Bronchial epithelial cell (primary cell): ENCODE results near the gene ZCCHC17. TPM values are rescaled to one million over a fixed set of nuclear protein-coding genes. Genes with fewer than 3 reads are reported as not detected.

Source experiments
- DNase-seq: peaks from one replicate; pipeline ENCODE4 v3.0.0-alpha.2; 2010; ENCODE audit warnings: low read depth
- FAIRE-seq: peaks from 2 replicates; lab custom pipeline; 2011; peaks lifted over from hg19 to GRCh38; lab: Jason Lieb, UNC
- H3K27me3 ChIP-seq: 2 replicates; pipeline ENCODE4 v1.5.1; 2011; ENCODE audit warnings: low read length; ENCODE audit not compliant: control insufficient read depth, insufficient read depth
- H3K36me3 ChIP-seq: 2 replicates; pipeline ENCODE4 v1.5.1; 2011; ENCODE audit warnings: low read length; ENCODE audit not compliant: control insufficient read depth, insufficient read depth
- H3K4me3 ChIP-seq: 2 replicates; pipeline ENCODE4 v1.5.1; 2011; ENCODE audit warnings: mild to moderate bottlenecking, low read depth, low read length, control low read depth
- CTCF ChIP-seq: IDR thresholded peaks from 2 replicates; pipeline ENCODE4 v1.5.1; 2011; ENCODE audit warnings: mild to moderate bottlenecking, moderate library complexity, low read length, control low read depth, inconsistent platforms; ENCODE audit not compliant: insufficient read depth, severe bottlenecking
- total RNA-seq: library from RNA; depleted of rRNA; stranded (reverse); fragments of >200 nt; gene quantifications from 2 replicates; pipeline ENCODE4 v1.2.1, GENCODE V29; 2014

The ZCCHC17 gene
- total RNA-seq, 1 donor from 2014 or later: 35.8 TPM

DNA sequence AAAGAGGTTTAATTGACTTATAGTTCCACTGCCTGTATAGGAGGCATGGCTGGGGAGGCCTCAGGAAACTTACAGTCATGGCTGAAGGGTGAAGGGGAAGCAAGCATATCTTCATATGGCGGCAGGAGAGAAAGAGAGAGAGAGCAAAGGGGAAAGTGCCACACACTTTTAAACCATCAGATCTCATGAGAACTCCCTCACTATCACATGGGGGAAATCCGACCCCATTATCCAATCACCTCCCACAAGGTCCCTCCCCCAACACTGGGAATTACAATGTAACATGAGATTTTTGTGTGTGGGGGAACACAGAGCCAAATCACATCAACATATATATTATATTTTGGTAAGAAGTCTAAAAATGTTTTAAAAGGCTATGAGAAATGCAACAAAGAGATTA is 48.8 kb downstream of the ZCCHC17 start:
- DNase-seq (no peak), FAIRE-seq (no peak)
- Histone ChIP-seq H3K36me3 (peaks cover 5% of the 10 kb centered on the region), H3K4me3 (no peak overlapping the region), H3K27me3 (no peaks in the 10 kb centered on the region)
- no peak for TF ChIP-seq CTCF

DNA sequence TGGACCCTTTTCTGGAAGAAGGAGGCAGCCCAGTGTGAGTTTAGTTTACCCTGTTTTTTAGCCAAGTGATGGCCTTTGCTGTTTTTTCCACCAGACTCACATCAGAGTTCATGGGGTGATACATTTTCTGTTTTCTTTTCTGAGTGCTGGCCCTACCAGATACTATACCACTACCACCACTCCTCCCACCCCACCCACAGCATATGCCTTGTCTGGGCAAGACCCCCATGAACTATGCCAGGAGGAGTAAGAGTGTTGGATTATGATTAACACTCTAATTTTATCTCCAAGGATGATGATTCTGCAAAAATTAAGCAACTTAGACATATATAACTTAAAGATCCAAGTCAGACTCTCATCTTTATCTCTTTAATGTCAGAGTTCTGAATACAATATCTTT is 50.0 kb downstream of the ZCCHC17 start:
- Histone ChIP-seq H3K27me3 (no peaks in the 10 kb centered on the region), H3K4me3 (no peak overlapping the region), H3K36me3 (peaks cover 5% of the 10 kb centered on the region)
- no peak for TF ChIP-seq CTCF
- FAIRE-seq (no peak), DNase-seq (no peak)

DNA sequence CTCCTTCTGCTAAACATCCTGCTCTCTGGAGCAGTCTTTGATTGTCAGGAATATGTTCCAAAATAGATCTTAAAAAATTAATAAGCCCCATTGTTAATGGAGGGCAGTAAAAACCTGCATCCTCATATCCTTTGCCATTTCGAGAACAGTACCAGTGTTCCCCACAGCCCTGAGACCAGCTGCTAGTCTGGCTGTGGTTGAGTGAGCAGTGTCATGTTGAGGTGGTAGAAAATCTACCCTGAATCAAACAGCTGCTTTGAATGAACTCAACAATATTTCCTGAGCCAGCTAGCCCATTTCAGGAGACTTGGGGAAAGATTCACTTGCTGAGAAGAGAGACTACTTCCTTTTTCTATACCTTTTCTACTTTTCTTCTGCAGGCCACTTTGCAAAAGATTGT is 51.6 kb downstream of the ZCCHC17 start:
- Histone ChIP-seq H3K27me3 (no peaks in the 10 kb centered on the region), H3K36me3 (peaks cover 5% of the 10 kb centered on the region), H3K4me3 (no peak overlapping the region)
- no peak for FAIRE-seq
- no peak for TF ChIP-seq CTCF
- no peak for DNase-seq

- DNase-seq: no peak
- FAIRE-seq: no peak
- Histone ChIP-seq H3K27me3 (no peaks in the 10 kb centered on the region), H3K36me3 (peaks cover 1% of the 10 kb centered on the region), H3K4me3 (no peak overlapping the region)
- no peak for TF ChIP-seq CTCF
Observed at GRCh38 chr1:31354283-31354682, 57.5 kb downstream of the ZCCHC17 start.

DNA sequence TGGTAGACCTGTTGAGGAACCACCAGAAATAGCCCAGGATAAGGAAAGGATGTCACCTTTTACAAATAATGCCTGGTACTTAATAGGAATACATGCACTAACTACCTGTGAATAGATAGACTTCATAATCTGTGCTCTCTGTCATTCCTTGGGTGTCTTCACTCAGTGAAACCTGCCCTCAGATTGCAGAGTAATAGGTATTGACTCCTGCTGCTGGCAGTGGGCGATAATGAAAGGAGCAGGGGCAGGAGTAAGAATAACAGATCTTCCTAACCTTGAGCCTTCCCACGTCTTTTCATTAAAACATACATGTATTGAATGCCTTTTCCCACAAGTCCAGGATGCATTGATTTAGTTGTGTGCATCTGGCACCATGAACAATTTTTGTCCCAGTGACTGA is 59.6 kb downstream of the ZCCHC17 start:
- TF ChIP-seq CTCF: no peak
- H3K36me3 ChIP-seq: peaks cover 1% of the 10 kb centered on the region
- DNase-seq: no peak
- no peaks in the 10 kb centered on the region for H3K27me3 ChIP-seq
- no peak overlapping the region for H3K4me3 ChIP-seq
- FAIRE-seq: no peak

GRCh38 chr1:31361607-31362006 is 64.8 kb downstream of the ZCCHC17 start:
- TF ChIP-seq CTCF: no peak
- Histone ChIP-seq H3K36me3 (peaks cover 5% of the 10 kb centered on the region), H3K4me3 (no peak overlapping the region), H3K27me3 (no peaks in the 10 kb centered on the region)
- no peak for DNase-seq
- no peak for FAIRE-seq
